BJ (cell line): ENCODE data around the gene CAMK1G. TPM values are rescaled to one million over a fixed set of nuclear protein-coding genes. Genes with fewer than 3 reads are reported as not detected.

Experiments
- CTCF ChIA-PET: fragments of 350-600 bp; formaldehyde crosslinking; extraction: SDS; loops from one replicate; lab custom pipeline; 2021; ENCODE audit warnings: antibody characterized with exemption, inconsistent platforms; lab: Yijun Ruan, JAX
- POLR2A ChIA-PET: fragments of 300-600 bp; sonication (Branson Sonifier 250); formaldehyde crosslinking; extraction: SDS; loops from one replicate; lab custom pipeline; 2021; ENCODE audit warnings: antibody characterized with exemption; lab: Charles Lee
- DNase-seq: peaks from one replicate; pipeline ENCODE4 v3.0.0-alpha.2; 2011; ENCODE audit warnings: low read depth
- H3K27me3 ChIP-seq: 2 replicates; pipeline ENCODE4 v1.6.0; 2011; ENCODE audit warnings: low read length; ENCODE audit not compliant: control insufficient read depth, insufficient read depth
- H3K36me3 ChIP-seq: 2 replicates; pipeline ENCODE4 v1.5.1; 2011; ENCODE audit warnings: low read length; ENCODE audit not compliant: control insufficient read depth, insufficient read depth
- H3K4me3 ChIP-seq: 2 replicates; pipeline ENCODE4 v1.5.1; 2011; ENCODE audit warnings: low read depth, mild to moderate bottlenecking, control low read depth, low read length
- CTCF ChIP-seq: IDR thresholded peaks from 2 replicates; pipeline ENCODE4 v1.5.1; 2011; ENCODE audit warnings: low read depth, mild to moderate bottlenecking, control low read depth, inconsistent platforms, low read length, moderate library complexity; ENCODE audit not compliant: insufficient read depth
- polyA plus RNA-seq: library from polyadenylated mRNA; depleted of rRNA; stranded (reverse); fragments of >200 nt; gene quantifications from 2 replicates; pipeline ENCODE4 v1.2.3, GENCODE V29; 2011

The CAMK1G gene
- polyA plus RNA-seq, 1 experiment: 1.5 TPM

- no peak for DNase-seq
- no peaks in the 10 kb centered on the region; the same call in 1 of the 2 replicates for H3K36me3 ChIP-seq
- CTCF ChIA-PET: interaction anchor here (0.7 to 2.9 kb wide), 3 partner anchors 17 to 27 kb away, joined by 3 to 19 read pairs (median 3); no protein-coding TSS in a partner anchor
- no peak for TF ChIP-seq CTCF
- no peaks in the 10 kb centered on the region; the same call in 1 of the 2 replicates for H3K27me3 ChIP-seq
- H3K4me3 ChIP-seq: no peak overlapping the region
- POLR2A ChIA-PET: no interaction called here
These were observed 26.5 kb downstream of the CAMK1G start for GRCh38 chr1:209609791-209610630.

GRCh38 chr1:209610631-209610905 is 27.1 kb downstream of the CAMK1G start:
- no peak for TF ChIP-seq CTCF
- no peaks in the 10 kb centered on the region; the same call in 1 of the 2 replicates for H3K27me3 ChIP-seq
- POLR2A ChIA-PET: no interaction called here
- H3K36me3 ChIP-seq: no peaks in the 10 kb centered on the region; the same call in 1 of the 2 replicates
- no peak overlapping the region for H3K4me3 ChIP-seq
- DNase-seq: no peak
- CTCF ChIA-PET: interaction anchor here (0.7 to 2.9 kb wide), 3 partner anchors 13 to 28 kb away, joined by 3 to 19 read pairs (median 5); no protein-coding TSS in a partner anchor

- POLR2A ChIA-PET: no interaction called here
- H3K4me3 ChIP-seq: no peak overlapping the region
- no peaks in the 10 kb centered on the region; the same call in 1 of the 2 replicates for H3K27me3 ChIP-seq
- DNase-seq: no peak
- CTCF ChIA-PET: interaction anchor here (1.0 to 2.0 kb wide), 5 partner anchors 10 to 45 kb away, joined by 3 to 5 read pairs (median 4); no protein-coding TSS in a partner anchor
- no peaks in the 10 kb centered on the region; the same call in 1 of the 2 replicates for H3K36me3 ChIP-seq
- no peak for TF ChIP-seq CTCF
These were observed 28.5 kb downstream of the CAMK1G start for GRCh38 chr1:209611771-209612570.

GRCh38 chr1:209612646-209613399 is 29.3 kb downstream of the CAMK1G start:
- POLR2A ChIA-PET: no interaction called here

More at GRCh38 chr1:209612646-209613399, 29.3 kb downstream of the CAMK1G start:
- Histone ChIP-seq H3K36me3 (no peaks in the 10 kb centered on the region; the same call in 1 of the 2 replicates), H3K27me3 (no peaks in the 10 kb centered on the region; the same call in 1 of the 2 replicates), H3K4me3 (no peak overlapping the region)
- no peak for DNase-seq
- TF ChIP-seq CTCF: no peak
- CTCF ChIA-PET: interaction anchor here (0.7 to 2.3 kb wide), 4 partner anchors 11 to 46 kb away, joined by 4 to 6 read pairs (median 4); no protein-coding TSS in a partner anchor
